ENCODE results near the gene POLR2H. TPM values are rescaled to one million over a fixed set of nuclear protein-coding genes. Genes with fewer than 3 reads are reported as not detected.

Gene POLR2H
- total RNA-seq, 4 donors from 2014 or later: 47.9 to 69.9 (median 56.7) TPM

GRCh38 chr3:184355261-184356040 is 6.1 kb upstream of the POLR2H start:
- TF ChIP-seq CTCF (IDR thresholded peaks at IDR 0.05; ENCODE audit: low read depth): no peak

GRCh38 chr3:184357248-184358123 is 4.0 kb upstream of the POLR2H start:
- no peak for TF ChIP-seq CTCF (IDR thresholded peaks at IDR 0.05; ENCODE audit: low read depth)

GRCh38 chr3:184358124-184358767 is 3.3 kb upstream of the POLR2H start:
- no peak for TF ChIP-seq CTCF (IDR thresholded peaks at IDR 0.05; ENCODE audit: low read depth)

GRCh38 chr3:184358921-184359350 is 2.6 kb upstream of the POLR2H start:
- no peak for TF ChIP-seq CTCF (IDR thresholded peaks at IDR 0.05; ENCODE audit: low read depth)

- TF ChIP-seq CTCF (IDR thresholded peaks at IDR 0.05; ENCODE audit: low read depth): no peak
Measured at GRCh38 chr3:184359610-184360009, 1.9 kb upstream of the POLR2H start.

- TF ChIP-seq CTCF (IDR thresholded peaks at IDR 0.05; ENCODE audit: low read depth): no peak
Measured at GRCh38 chr3:184360070-184360928, 1.2 kb upstream of the POLR2H start.

Measured in subcutaneous adipose tissue (tissue), 4 donors.